K562 (cell line): ENCODE results near the gene PCNX3. TPM values are rescaled to one million over a fixed set of nuclear protein-coding genes. Genes with fewer than 3 reads are reported as not detected.

ENCODE experiments used
- CBX1 ChIP-seq: sonication (generic); IDR thresholded peaks from 2 replicates; pipeline ENCODE4 v1.6.1; 2016; ENCODE audit warnings: antibody characterized with exemption, low read depth, mild to moderate bottlenecking
- CHD4 ChIP-seq: fragments of 200-600 bp; sonication (generic); IDR thresholded peaks from 3 replicates; pipeline ENCODE4 v1.6.1; 2012; ENCODE audit warnings: low read depth, mild to moderate bottlenecking, mixed read lengths, low read length, inconsistent platforms; ENCODE audit not compliant: insufficient read depth, insufficient replicate concordance, poor library complexity, severe bottlenecking
- CREM ChIP-seq: IDR thresholded peaks from 2 replicates; pipeline ENCODE4 v1.6.1; 2014; ENCODE audit warnings: antibody characterized with exemption, low read depth
- E4F1 ChIP-seq: fragments of 250-450 bp; sonication (Bioruptor Pico); IDR thresholded peaks from 2 replicates; pipeline ENCODE4 v1.5.0; 2021; ENCODE audit warnings: mild to moderate bottlenecking, borderline replicate concordance
- EGR1 ChIP-seq: fragments of 450-650 bp; conservative IDR thresholded peaks from 2 replicates; pipeline ENCODE4 v1.6.1; 2017; ENCODE audit warnings: mild to moderate bottlenecking
- FOSL1 ChIP-seq: fragments of 200-800 bp; sonication (Bioruptor generic); conservative IDR thresholded peaks from 2 replicates; pipeline ENCODE4 v1.6.1; 2016; ENCODE audit warnings: missing genetic modification characterization, missing compliant biosample characterization
- FOXA1 ChIP-seq: fragments of 450-650 bp; IDR thresholded peaks from 2 replicates; pipeline ENCODE4 v1.6.1; 2016; ENCODE audit warnings: mild to moderate bottlenecking, borderline replicate concordance
- ID3 ChIP-seq, 2 experiments: fragments of 250-450 bp in 1 of 2; fragments of 450-650 bp in 1 of 2; sonication (Bioruptor Pico) in 1 of 2; IDR thresholded peaks; 2 replicates each; pipeline versions ENCODE4 v1.6.1 to v1.8.0; 2016 to 2021; ENCODE audit warnings: mild to moderate bottlenecking in 2 of 2, moderate library complexity in 2 of 2, missing compliant biosample characterization in 1 of 2, missing genetic modification characterization in 1 of 2
- MXI1 ChIP-seq: IDR thresholded peaks from 2 replicates; pipeline ENCODE4 v1.6.1; 2011; ENCODE audit warnings: low read depth, mild to moderate bottlenecking, improper control_type of control experiment, low read length
- NFIX ChIP-seq: fragments of 250-450 bp; sonication (Bioruptor Pico); IDR thresholded peaks from 2 replicates; pipeline ENCODE4 v1.4.0; 2020; ENCODE audit warnings: low read depth, mild to moderate bottlenecking, moderate library complexity
- NR2C1 ChIP-seq, 2 experiments: fragments of 450-650 bp; IDR thresholded peaks; 2 replicates each; pipeline ENCODE4 v1.6.1; 2017; ENCODE audit warnings: mild to moderate bottlenecking in 2 of 2, antibody characterized with exemption in 1 of 2, inconsistent platforms in 1 of 2, missing compliant biosample characterization in 1 of 2, missing genetic modification characterization in 1 of 2
- PHB ChIP-seq: fragments of 250-450 bp; sonication (Bioruptor Pico); IDR thresholded peaks from 2 replicates; pipeline ENCODE4 v1.5.0; 2021
- POLR2G ChIP-seq: fragments of 200-400 bp; formaldehyde crosslinking; IDR thresholded peaks from 2 replicates; pipeline ENCODE4 v1.6.1; 2017; ENCODE audit warnings: low read depth, mild to moderate bottlenecking, antibody characterized with exemption, low read length, moderate library complexity
- PPARD ChIP-seq: fragments of 250-450 bp; sonication (Bioruptor Pico); IDR thresholded peaks from 2 replicates; pipeline ENCODE4 v1.8.0; 2022; ENCODE audit warnings: inconsistent platforms, mild to moderate bottlenecking, moderate library complexity
- PRMT5 ChIP-seq: sonication (generic); formaldehyde crosslinking; IDR thresholded peaks from 2 replicates; pipeline ENCODE4 v1.5.0; 2020; ENCODE audit warnings: missing genetic modification reagents
- RHOXF2B ChIP-seq: fragments of 250-450 bp; sonication (Bioruptor Pico); conservative IDR thresholded peaks from 2 replicates; pipeline ENCODE4 v1.5.1; 2021
- TGIF2 ChIP-seq: sonication (generic); formaldehyde crosslinking; IDR thresholded peaks from 2 replicates; pipeline ENCODE4 v1.8.1; 2022; ENCODE audit warnings: mild to moderate bottlenecking, missing genetic modification reagents, moderate library complexity
- THAP12 ChIP-seq: fragments of 250-450 bp; sonication (Bioruptor Pico); IDR thresholded peaks from 2 replicates; pipeline ENCODE4 v1.9.0; 2021; ENCODE audit warnings: mild to moderate bottlenecking, inconsistent platforms
- VEZF1 ChIP-seq: fragments of 200-800 bp; sonication (Bioruptor generic); IDR thresholded peaks from 2 replicates; pipeline ENCODE4 v1.6.1; 2017; ENCODE audit warnings: missing genetic modification characterization, missing compliant biosample characterization
- ZC3H4 ChIP-seq: sonication (generic); formaldehyde crosslinking; IDR thresholded peaks from 2 replicates; pipeline ENCODE4 v1.9.0; 2021; ENCODE audit warnings: missing genetic modification reagents, borderline replicate concordance
- ZEB2 ChIP-seq: fragments of 450-650 bp; IDR thresholded peaks from 2 replicates; pipeline ENCODE4 v1.6.1; 2016
- polyA plus RNA-seq, 8 experiments: library from polyadenylated mRNA; depleted of rRNA in 4 of 8; stranded (reverse) in 5 of 8; unstranded in 3 of 8; fragments of >200 nt; fragmentation: Nextera tagmentation in 2 of 8; fragmentation: Illumina TruSeq in 1 of 8; extraction: Ambion mirVana in 2 of 8; extraction: Trizol in 1 of 8; gene quantifications; 2 replicates each; pipeline versions ENCODE4 v1.2.1 to v1.2.3, GENCODE V29; 2011 to 2014; ENCODE audit warnings: inconsistent platforms in 1 of 8, missing spikeins in 1 of 8
- total RNA-seq, 7 experiments: library from RNA; depleted of rRNA in 6 of 7; stranded (reverse); fragments of >200 nt in 6 of 7; fragmentation: Illumina TruSeq in 2 of 7; extraction: Trizol in 2 of 7; gene quantifications; 2 replicates each; pipeline versions ENCODE4 v1.2.1 to v1.2.3, GENCODE V29; 2011 to 2021; ENCODE audit warnings: low replicate concordance in 1 of 7

Gene PCNX3
- total and polyA plus RNA-seq, 9 of the 15 experiments (the other 6 are each of a cell fraction or from before 2014, with no cell fraction given), result 0.11 to 47.8 (median 12.8) TPM

- TF ChIP-seq THAP12 (CRISPR knock-in tag) (no peak), FOXA1 (no peak), PHB (no peak), PRMT5 (CRISPR knock-in tag) (no peak), POLR2G (no peak), NFIX (CRISPR knock-in tag) (no peak), CBX1 (no peak), CHD4 (no peak), ZC3H4 (CRISPR knock-in tag) (no peak), RHOXF2B (CRISPR knock-in tag) (no peak), PPARD (CRISPR knock-in tag) (no peak), ID3 (CRISPR knock-in tag; IDR thresholded peaks at IDR 0.05) (no peak), ID3 (tag; IDR thresholded peaks at IDR 0.05) (0 out of 2 replicates have a peak, but pooled peaks have one; percentile 15), FOSL1 (tag) (peak; percentile 46; the same call in 1 of the 2 replicates), VEZF1 (CRISPR knock-in tag) (peak; percentile 88), NR2C1 (IDR thresholded peaks at IDR 0.05) (peak; percentile 23; the same call in 1 of the 2 replicates), NR2C1 (tag; IDR thresholded peaks at IDR 0.05) (no peak), ZEB2 (peak; percentile 98), TGIF2 (no peak), EGR1 (peak; percentile 94), CREM (peak; percentile 76), E4F1 (CRISPR knock-in tag) (no peak), MXI1 (no peak)
Measured at GRCh38 chr11:65636108-65637031, 20.8 kb downstream of the PCNX3 start (continued).
